ENCODE data around the gene TEX36.

The TEX36 gene

DNA sequence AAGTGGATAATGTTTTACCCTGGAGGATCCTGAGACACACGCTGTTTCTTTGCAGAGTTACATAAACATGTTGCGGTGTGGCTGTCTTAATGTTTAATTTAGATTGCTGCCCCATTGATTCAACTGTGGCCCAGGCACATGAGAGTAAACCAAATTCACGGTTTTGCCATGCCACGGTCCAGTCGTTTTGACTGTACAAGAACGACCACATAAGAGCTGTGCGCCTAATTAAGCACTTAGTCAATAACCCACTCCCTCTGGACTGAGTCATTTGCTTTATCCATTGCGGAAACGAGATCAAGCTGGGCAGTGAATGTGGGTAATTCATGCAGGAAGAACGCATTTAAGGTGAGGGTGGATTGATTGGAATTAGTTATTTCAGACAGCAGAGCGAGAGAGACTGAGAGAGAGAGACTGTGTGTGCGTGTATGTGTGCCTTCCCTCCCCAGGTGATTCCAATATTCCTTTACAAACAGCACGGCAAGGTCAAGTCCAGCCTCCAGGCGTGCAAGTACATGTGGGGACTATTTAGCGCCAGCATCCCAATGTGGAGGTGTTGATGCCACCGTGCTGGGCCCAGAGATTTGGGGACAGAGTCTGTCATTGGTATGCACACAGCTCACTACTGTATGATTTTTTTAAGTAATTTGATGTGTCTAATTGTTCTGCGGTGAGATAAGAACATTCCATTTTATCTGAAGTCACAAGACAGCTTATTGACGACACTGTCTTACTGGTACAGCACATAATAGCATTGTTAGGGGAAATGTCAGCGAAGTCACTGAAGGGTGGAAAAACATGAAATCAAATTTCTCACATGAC is 8.4 kb upstream of the TEX36 start:
- H3K4me3 ChIP-seq (ENCODE audit: low read length in 2 of 2): no peak overlapping the region
- no peak overlapping the region for H3K27ac ChIP-seq (ENCODE audit: low read length)
- H3K9ac ChIP-seq (ENCODE audit: low read length in 2 of 2): no peak overlapping the region
- H3K4me1 ChIP-seq (ENCODE audit: control insufficient read depth, insufficient read depth, low read length): no peaks in the 10 kb centered on the region
- no peaks in the 10 kb centered on the region for H3K36me3 ChIP-seq (ENCODE audit: control insufficient read depth in 2 of 2, insufficient read depth in 2 of 2, low read length in 2 of 2)
- no peaks in the 10 kb centered on the region for H3K27me3 ChIP-seq (ENCODE audit: control insufficient read depth in 1 of 2, insufficient read depth in 2 of 2, low read length in 2 of 2)
- H3K9me3 ChIP-seq (ENCODE audit: control insufficient read depth in 2 of 2, low read length in 2 of 2): no peaks in the 10 kb centered on the region

DNA sequence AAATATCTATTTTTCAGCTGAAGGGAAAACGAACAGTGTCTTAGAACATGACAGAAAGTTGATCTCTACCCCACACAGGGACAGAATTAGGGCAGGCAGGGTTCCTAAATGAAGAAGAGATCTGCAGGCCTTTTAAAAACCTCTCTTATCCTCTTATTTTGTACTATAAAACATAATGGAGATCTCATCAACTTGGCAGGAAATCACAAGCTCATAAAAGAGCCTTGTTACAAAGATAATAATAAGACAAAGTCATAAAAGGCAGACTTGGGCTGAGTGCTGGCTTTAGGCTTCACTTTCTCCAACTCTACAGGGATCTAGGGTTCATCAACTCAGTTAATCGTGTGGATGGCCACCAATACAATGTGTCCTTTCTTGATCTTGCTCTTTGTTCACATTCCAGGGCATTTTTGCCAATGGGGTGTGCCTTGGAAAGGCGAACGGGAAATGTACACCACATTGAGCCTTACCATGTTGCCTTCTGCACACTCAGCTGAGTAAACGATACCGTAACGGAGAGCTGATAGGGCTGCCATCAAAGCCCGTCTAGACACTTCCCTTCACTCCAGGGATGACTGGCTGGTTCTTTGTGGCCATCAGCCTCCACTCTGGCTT is 7.1 kb upstream of the TEX36 start:
- Histone ChIP-seq H3K9me3 (ENCODE audit: control insufficient read depth in 2 of 2, low read length in 2 of 2) (no peaks in the 10 kb centered on the region), H3K4me1 (ENCODE audit: control insufficient read depth, insufficient read depth, low read length) (no peaks in the 10 kb centered on the region), H3K27me3 (ENCODE audit: control insufficient read depth in 1 of 2, insufficient read depth in 2 of 2, low read length in 2 of 2) (peaks cover 0 to 2% of the 10 kb centered on the region in 2 donors), H3K36me3 (ENCODE audit: control insufficient read depth in 2 of 2, insufficient read depth in 2 of 2, low read length in 2 of 2) (no peaks in the 10 kb centered on the region), H3K27ac (ENCODE audit: low read length) (no peak overlapping the region), H3K9ac (ENCODE audit: low read length in 2 of 2) (no peak overlapping the region), H3K4me3 (ENCODE audit: low read length in 2 of 2) (no peak overlapping the region)

DNA sequence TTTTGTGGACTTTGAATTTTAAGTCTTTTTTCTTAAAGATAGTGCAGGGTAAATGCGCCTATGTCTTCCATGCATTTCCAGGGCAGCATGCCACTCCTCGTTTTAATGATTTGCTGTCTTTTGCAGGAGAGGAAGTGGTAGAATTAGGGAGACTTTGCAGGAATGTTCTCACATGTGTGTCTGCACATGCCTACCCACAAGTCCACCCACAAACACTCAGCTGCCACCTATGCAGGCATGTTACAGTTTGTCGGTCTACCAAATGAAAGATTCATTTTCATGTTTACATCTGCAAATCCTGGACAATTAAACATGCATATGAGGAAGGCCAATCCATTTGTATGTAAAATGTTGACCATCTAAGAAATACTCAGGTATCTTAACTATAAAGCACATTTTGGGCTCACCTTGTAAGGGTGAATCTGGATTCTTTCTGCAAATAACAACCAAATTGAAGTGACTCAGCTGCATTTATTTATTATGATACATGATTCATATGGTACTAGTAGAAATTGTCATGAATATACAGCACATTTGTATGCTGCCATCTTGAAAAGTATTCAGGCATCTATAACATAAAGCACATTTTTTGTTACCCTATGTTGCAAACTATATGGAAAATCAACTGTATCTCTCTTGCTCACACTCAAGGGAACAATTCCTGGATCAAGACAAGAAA is 4.7 kb upstream of the TEX36 start:
- peaks cover 3% of the 10 kb centered on the region for H3K4me1 ChIP-seq (ENCODE audit: control insufficient read depth, insufficient read depth, low read length)
- H3K36me3 ChIP-seq (ENCODE audit: control insufficient read depth in 2 of 2, insufficient read depth in 2 of 2, low read length in 2 of 2): no peaks in the 10 kb centered on the region
- H3K27ac ChIP-seq (ENCODE audit: low read length): no peak overlapping the region
- no peak overlapping the region for H3K9ac ChIP-seq (ENCODE audit: low read length in 2 of 2)
- H3K9me3 ChIP-seq (ENCODE audit: control insufficient read depth in 2 of 2, low read length in 2 of 2): no peaks in the 10 kb centered on the region
- peaks cover 0 to 2% of the 10 kb centered on the region in 2 donors for H3K27me3 ChIP-seq (ENCODE audit: control insufficient read depth in 1 of 2, insufficient read depth in 2 of 2, low read length in 2 of 2)
- no peak overlapping the region for H3K4me3 ChIP-seq (ENCODE audit: low read length in 2 of 2)

DNA sequence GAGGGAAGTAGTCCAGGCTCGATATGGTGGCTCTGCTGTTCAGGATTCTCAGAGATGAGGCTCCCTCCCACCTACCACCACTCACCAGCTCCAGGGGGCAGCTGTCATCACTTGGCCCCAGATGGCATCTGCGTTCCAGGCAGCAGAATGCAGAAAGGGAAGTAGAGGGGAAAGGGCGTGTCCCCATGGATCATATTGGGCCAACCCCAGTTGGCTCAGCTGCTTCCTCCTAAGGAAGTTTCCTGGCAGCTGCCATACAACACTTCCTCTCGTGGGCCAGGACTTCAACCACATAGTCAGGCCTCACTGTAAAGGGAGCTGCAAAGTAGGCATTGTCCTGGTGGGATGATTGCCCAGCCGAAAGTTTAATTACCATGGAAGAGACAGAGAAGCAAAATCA is 1.6 kb upstream of the TEX36 start:
- Histone ChIP-seq H3K9me3 (ENCODE audit: control insufficient read depth in 2 of 2, low read length in 2 of 2) (no peaks in the 10 kb centered on the region), H3K27me3 (ENCODE audit: control insufficient read depth in 1 of 2, insufficient read depth in 2 of 2, low read length in 2 of 2) (peaks cover 0 to 2% of the 10 kb centered on the region in 2 donors), H3K27ac (ENCODE audit: low read length) (no peak overlapping the region), H3K4me1 (ENCODE audit: control insufficient read depth, insufficient read depth, low read length) (peaks cover 3% of the 10 kb centered on the region), H3K4me3 (ENCODE audit: low read length in 2 of 2) (no peak overlapping the region), H3K9ac (ENCODE audit: low read length in 2 of 2) (no peak overlapping the region), H3K36me3 (ENCODE audit: control insufficient read depth in 2 of 2, insufficient read depth in 2 of 2, low read length in 2 of 2) (no peaks in the 10 kb centered on the region)

DNA sequence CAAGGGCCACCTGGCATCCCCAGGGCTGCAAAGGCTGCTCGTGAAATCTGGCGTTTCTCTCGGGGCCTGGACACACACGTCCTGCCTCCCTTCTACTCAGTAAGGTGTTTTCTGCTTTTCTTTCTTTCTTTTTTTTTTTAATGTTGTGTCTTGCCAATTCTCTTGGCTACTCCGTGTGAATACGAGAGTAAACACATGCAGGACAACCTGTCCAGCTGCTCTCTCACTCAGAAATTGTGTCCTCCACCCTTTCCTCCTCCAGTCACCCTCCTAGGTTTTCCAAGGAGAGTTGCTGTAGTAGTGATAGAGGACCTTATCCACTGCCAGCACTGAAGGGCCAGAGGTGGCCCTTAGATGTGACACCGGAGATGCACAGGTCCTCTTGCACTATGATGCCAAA is 858 bp upstream of the TEX36 start:
- Histone ChIP-seq H3K9me3 (ENCODE audit: control insufficient read depth in 2 of 2, low read length in 2 of 2) (no peaks in the 10 kb centered on the region), H3K4me1 (ENCODE audit: control insufficient read depth, insufficient read depth, low read length) (peaks cover 3% of the 10 kb centered on the region), H3K27me3 (ENCODE audit: control insufficient read depth in 1 of 2, insufficient read depth in 2 of 2, low read length in 2 of 2) (peaks cover 0 to 2% of the 10 kb centered on the region in 2 donors), H3K27ac (ENCODE audit: low read length) (no peak overlapping the region), H3K9ac (ENCODE audit: low read length in 2 of 2) (no peak overlapping the region), H3K36me3 (ENCODE audit: control insufficient read depth in 2 of 2, insufficient read depth in 2 of 2, low read length in 2 of 2) (no peaks in the 10 kb centered on the region), H3K4me3 (ENCODE audit: low read length in 2 of 2) (no peak overlapping the region)

DNA sequence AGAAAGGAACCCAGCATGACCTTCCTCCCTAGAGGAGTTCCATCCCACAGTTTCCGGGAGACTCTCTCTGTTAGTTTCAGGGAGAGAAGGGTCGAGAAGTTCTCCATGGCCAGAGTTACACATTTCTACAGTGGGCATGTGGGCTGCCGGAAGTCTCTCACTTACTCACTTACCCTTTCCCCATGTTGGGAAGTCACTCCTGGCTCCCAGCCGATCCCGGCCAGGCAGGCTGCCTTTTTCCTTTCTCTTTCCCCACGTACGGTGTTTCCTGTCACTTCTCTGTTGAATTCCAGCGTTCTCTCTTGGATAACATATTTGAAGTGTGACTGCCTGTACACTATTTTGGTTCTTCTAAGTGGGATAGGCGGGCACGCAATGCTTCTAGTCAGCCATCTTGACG is 3.5 kb downstream of the TEX36 start:
- Histone ChIP-seq H3K4me3 (ENCODE audit: low read length in 2 of 2) (no peak overlapping the region), H3K4me1 (ENCODE audit: control insufficient read depth, insufficient read depth, low read length) (peaks cover 2% of the 10 kb centered on the region), H3K9ac (ENCODE audit: low read length in 2 of 2) (no peak overlapping the region), H3K27ac (ENCODE audit: low read length) (no peak overlapping the region), H3K27me3 (ENCODE audit: control insufficient read depth in 1 of 2, insufficient read depth in 2 of 2, low read length in 2 of 2) (no peaks in the 10 kb centered on the region), H3K36me3 (ENCODE audit: control insufficient read depth in 2 of 2, insufficient read depth in 2 of 2, low read length in 2 of 2) (no peaks in the 10 kb centered on the region), H3K9me3 (ENCODE audit: control insufficient read depth in 2 of 2, low read length in 2 of 2) (peaks cover 0 to 3% of the 10 kb centered on the region in 2 donors)

DNA sequence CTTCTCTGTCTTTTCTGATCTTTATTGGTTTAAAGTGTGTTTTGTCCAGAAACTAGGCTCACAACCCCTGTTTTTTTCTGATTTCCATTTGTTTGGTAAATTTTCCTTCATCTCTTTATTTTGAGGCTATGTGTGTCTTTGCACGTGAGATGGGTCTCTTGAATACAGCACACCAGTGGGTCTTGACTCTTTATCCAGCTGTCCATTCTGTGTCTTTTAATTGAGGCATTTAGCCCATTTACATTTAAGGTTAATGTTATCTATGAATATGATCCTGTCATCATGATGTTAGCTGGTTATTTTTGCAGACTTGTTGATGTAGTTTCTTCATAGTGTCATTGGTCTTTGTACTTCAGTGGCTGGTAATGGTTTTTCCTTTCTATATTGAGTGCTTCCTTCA is 10.1 kb downstream of the TEX36 start:
- H3K36me3 ChIP-seq (ENCODE audit: control insufficient read depth in 2 of 2, insufficient read depth in 2 of 2, low read length in 2 of 2): no peaks in the 10 kb centered on the region
- no peaks in the 10 kb centered on the region for H3K27me3 ChIP-seq (ENCODE audit: control insufficient read depth in 1 of 2, insufficient read depth in 2 of 2, low read length in 2 of 2)
- no peak overlapping the region for H3K27ac ChIP-seq (ENCODE audit: low read length)
- no peak overlapping the region for H3K9ac ChIP-seq (ENCODE audit: low read length in 2 of 2)
- H3K4me3 ChIP-seq (ENCODE audit: low read length in 2 of 2): no peak overlapping the region
- no peaks in the 10 kb centered on the region for H3K4me1 ChIP-seq (ENCODE audit: control insufficient read depth, insufficient read depth, low read length)
- peaks cover 0 to 3% of the 10 kb centered on the region in 2 donors for H3K9me3 ChIP-seq (ENCODE audit: control insufficient read depth in 2 of 2, low read length in 2 of 2)

DNA sequence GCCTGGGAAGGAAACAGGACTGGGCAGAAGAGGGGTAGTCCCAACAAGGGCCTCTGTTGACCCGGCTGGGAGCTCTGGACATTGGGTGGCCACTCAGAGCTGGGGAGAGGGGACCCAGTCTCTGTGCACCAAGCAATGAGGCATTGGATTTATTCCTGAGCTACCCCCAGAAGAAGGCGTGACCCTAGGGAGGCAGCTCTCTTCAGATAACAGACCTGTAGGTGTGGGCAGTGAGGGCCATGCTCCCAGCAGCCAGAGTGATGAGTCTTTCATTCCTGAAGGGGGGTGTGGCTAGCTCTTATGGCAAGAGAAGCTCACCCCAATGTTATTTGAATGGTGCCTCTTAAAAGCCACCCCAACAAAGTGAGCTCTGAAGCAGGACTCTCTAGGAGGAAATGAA is 20.4 kb downstream of the TEX36 start:
- Histone ChIP-seq H3K36me3 (ENCODE audit: control insufficient read depth in 2 of 2, insufficient read depth in 2 of 2, low read length in 2 of 2) (no peaks in the 10 kb centered on the region), H3K4me3 (ENCODE audit: low read length in 2 of 2) (no peak overlapping the region), H3K27ac (ENCODE audit: low read length) (no peak overlapping the region), H3K9ac (ENCODE audit: low read length in 2 of 2) (no peak overlapping the region), H3K4me1 (ENCODE audit: control insufficient read depth, insufficient read depth, low read length) (peaks cover 9% of the 10 kb centered on the region), H3K9me3 (ENCODE audit: control insufficient read depth in 2 of 2, low read length in 2 of 2) (no peaks in the 10 kb centered on the region), H3K27me3 (ENCODE audit: control insufficient read depth in 1 of 2, insufficient read depth in 2 of 2, low read length in 2 of 2) (no peaks in the 10 kb centered on the region)

DNA sequence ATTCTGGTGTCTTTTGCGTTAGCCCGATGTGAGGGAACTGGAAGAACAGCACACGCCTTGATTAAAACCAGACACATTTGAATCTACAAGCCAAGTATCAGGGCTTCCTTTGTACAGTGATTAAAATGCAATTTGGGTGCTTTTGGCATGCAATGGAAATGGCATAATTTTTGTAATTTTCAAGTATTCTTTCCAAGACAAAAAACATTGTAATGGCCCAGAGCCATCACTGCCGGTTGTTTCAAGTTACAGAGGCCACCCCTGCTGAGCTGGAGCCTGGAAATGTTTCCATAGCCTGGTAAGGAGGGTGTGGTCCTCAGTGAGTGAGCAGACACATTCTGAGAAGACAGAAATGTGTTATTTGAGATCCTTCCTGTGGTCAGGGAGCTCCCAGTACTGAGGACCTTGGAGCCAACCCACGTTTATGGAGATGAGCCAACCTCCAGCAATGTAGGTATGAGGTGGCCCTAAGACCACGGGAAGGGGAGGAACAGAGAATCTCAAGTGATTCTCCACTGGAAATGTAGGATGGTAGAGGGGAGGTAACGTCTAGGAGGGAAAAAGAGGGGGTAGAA is 20.9 kb downstream of the TEX36 start:
- Histone ChIP-seq H3K27me3 (ENCODE audit: control insufficient read depth in 1 of 2, insufficient read depth in 2 of 2, low read length in 2 of 2) (no peaks in the 10 kb centered on the region), H3K4me1 (ENCODE audit: control insufficient read depth, insufficient read depth, low read length) (peaks cover 9% of the 10 kb centered on the region), H3K4me3 (ENCODE audit: low read length in 2 of 2) (no peak overlapping the region), H3K9me3 (ENCODE audit: control insufficient read depth in 2 of 2, low read length in 2 of 2) (no peaks in the 10 kb centered on the region), H3K9ac (ENCODE audit: low read length in 2 of 2) (no peak overlapping the region), H3K27ac (ENCODE audit: low read length) (no peak overlapping the region), H3K36me3 (ENCODE audit: control insufficient read depth in 2 of 2, insufficient read depth in 2 of 2, low read length in 2 of 2) (no peaks in the 10 kb centered on the region)

DNA sequence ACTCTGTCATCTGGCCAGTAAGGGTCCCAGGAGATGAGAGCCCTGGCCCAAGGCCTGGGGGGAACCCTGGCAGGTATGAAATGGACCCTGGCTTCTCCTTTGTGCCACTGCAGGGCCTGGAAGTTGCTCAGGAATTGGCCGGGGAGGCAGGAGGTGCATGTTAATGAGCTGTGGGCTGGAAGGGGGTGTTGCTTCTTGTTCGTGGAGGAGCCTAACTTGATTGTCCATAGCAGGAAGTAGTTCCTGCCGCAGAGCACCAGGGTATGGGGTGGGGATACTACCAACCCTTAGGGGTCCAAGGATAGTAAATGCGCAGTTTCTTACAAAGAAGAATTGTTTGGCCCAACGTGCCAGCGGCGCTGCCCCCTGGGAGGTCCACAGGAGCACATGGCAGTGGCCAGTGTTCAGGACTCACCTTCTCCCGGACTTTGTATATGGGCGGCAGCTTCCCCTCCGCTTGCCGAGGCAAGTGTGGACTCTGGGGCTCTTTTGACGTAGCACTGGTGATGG is 21.5 kb downstream of the TEX36 start:
- H3K27ac ChIP-seq (ENCODE audit: low read length): no peak overlapping the region
- H3K9ac ChIP-seq (ENCODE audit: low read length in 2 of 2): no peak overlapping the region
- no peaks in the 10 kb centered on the region for H3K27me3 ChIP-seq (ENCODE audit: control insufficient read depth in 1 of 2, insufficient read depth in 2 of 2, low read length in 2 of 2)
- H3K9me3 ChIP-seq (ENCODE audit: control insufficient read depth in 2 of 2, low read length in 2 of 2): no peaks in the 10 kb centered on the region
- no peak overlapping the region for H3K4me3 ChIP-seq (ENCODE audit: low read length in 2 of 2)
- H3K4me1 ChIP-seq (ENCODE audit: control insufficient read depth, insufficient read depth, low read length): peaks cover 9% of the 10 kb centered on the region
- no peaks in the 10 kb centered on the region for H3K36me3 ChIP-seq (ENCODE audit: control insufficient read depth in 2 of 2, insufficient read depth in 2 of 2, low read length in 2 of 2)
